LNCaP clone FGC (cell line): ENCODE results near the gene MGAT5.

Source experiments
- DNase-seq: peaks from one replicate; pipeline ENCODE4 v3.0.0-alpha.2; 2011; ENCODE audit warnings: low read depth
- H3K4me3 ChIP-seq: 2 replicates; pipeline ENCODE4 v1.5.1; 2011; ENCODE audit warnings: mild to moderate bottlenecking, low read depth, low read length, control low read depth
- TF ChIP-seq, protein P1 (sequence below): IDR thresholded peaks from 2 replicates; pipeline ENCODE4 v1.5.1; 2012; ENCODE audit warnings: mild to moderate bottlenecking; ENCODE audit not compliant: control insufficient read depth, insufficient read depth; ENCODE audit errors: extremely low read depth

Gene MGAT5

DNA sequence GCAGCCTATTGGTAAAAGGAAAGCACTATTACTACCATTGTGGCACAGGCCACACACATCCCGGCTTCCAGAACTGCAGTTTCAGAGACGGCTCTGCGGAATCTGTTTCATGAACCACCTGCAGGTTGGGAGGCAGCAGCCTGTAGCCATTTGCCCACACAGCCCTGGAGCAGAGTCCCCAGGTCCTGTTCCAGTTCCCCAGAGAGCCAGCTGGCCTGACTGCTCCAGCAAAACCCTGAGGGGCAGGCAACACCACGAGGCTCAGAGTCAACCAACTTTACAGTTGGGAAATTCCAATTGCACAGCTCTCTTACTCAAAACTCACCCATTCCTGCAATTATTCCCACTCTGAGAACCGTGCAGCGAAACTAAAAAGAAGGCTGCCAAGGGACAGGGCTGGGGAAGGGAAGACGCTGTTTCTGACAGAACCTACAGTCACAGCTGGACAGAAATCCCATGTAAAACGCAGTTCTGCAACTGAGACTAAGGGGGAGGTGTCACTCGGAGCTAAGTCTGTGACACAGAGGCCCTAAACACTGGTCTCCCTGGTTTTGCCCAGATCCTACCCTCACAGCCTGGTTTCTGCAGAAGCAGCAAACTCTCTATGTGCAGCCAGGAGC, 245.5 kb downstream of the MGAT5 start:
- no peak overlapping the region for H3K4me3 ChIP-seq
- no peak for DNase-seq
- TF ChIP-seq, protein P1, sequence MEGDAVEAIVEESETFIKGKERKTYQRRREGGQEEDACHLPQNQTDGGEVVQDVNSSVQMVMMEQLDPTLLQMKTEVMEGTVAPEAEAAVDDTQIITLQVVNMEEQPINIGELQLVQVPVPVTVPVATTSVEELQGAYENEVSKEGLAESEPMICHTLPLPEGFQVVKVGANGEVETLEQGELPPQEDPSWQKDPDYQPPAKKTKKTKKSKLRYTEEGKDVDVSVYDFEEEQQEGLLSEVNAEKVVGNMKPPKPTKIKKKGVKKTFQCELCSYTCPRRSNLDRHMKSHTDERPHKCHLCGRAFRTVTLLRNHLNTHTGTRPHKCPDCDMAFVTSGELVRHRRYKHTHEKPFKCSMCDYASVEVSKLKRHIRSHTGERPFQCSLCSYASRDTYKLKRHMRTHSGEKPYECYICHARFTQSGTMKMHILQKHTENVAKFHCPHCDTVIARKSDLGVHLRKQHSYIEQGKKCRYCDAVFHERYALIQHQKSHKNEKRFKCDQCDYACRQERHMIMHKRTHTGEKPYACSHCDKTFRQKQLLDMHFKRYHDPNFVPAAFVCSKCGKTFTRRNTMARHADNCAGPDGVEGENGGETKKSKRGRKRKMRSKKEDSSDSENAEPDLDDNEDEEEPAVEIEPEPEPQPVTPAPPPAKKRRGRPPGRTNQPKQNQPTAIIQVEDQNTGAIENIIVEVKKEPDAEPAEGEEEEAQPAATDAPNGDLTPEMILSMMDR: no peak

DNA sequence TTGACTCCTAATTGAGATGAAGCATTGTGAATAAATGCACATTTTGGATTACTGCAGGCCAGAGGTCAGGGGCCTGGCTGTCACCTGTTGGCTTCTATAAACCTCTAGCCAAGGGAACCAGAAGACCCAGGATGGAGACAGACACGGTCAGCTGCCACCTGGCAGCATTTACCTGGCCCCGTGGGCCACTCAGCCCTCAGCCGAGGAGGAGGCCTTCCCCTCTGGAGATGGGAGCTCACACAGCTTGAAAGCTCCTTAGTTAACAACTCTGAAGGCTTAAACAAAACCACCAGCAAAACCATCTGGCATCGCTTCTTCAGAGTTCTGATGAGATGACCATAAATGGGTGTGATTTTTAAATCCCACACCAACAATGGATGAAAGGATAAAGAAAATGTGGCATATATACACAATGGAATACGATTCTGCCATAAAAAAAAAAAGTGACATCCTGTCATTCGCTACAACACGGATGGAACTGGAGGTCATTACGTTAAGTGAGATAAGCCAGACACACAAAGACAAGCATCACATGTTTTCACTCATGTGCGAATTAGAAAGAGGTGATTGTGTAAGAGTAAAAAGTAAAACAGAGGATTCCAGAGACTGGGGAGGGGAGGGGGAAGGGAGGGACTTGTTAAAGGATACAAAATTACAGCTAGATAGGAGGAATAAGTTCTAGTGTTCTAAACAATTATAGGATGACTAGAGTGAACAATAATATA, 246.5 kb downstream of the MGAT5 start:
- no peak for DNase-seq
- no peak overlapping the region for H3K4me3 ChIP-seq

GRCh38 chr2:134501476-134502091, 247.7 kb downstream of the MGAT5 start:
- TF ChIP-seq, protein P1: no peak
- no peak for DNase-seq
- H3K4me3 ChIP-seq: no peak overlapping the region

More for the DNA sequence above, 246.5 kb downstream of the MGAT5 start:
- TF ChIP-seq, protein P1: no peak

DNA sequence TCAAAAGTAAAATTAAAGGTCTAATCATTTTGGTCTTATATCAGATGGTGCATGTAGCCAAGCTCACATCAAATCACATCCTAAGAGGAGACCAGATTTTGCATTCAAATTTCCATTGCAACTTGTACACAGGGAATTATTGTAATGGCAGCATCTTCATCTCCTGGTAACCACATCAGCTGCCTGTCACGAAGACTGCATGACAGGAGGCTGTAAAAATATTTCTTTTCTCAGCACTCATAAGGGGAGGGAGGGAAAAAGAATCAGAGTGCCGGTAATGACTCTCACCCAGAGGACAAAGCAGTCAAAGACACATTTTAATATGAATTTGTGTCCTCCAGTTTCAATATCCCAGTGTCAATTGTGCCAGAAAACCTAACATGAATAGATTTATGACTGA, 248.2 kb downstream of the MGAT5 start:
- no peak overlapping the region for H3K4me3 ChIP-seq
- DNase-seq: no peak
- TF ChIP-seq, protein P1: no peak
